GM12865 (cell line): ENCODE measurements around the gene NHSL1.

Experiments used
- DNase-seq: peaks from one replicate; pipeline ENCODE4 v3.0.0; 2010; ENCODE audit warnings: low read depth
- H3K4me3 ChIP-seq: 2 replicates; pipeline ENCODE4 v1.5.1; 2011; ENCODE audit warnings: mild to moderate bottlenecking, low read depth, low read length, control low read depth
- CTCF ChIP-seq: IDR thresholded peaks from 2 replicates; pipeline ENCODE4 v1.5.1; 2011; ENCODE audit warnings: low read length, control low read depth, low read depth, inconsistent platforms; ENCODE audit not compliant: insufficient read depth; ENCODE audit errors: missing control alignments

The NHSL1 gene

GRCh38 chr6:138440758-138441357 lies 58.4 kb downstream of the NHSL1 start:
- TF ChIP-seq CTCF: no peak

GRCh38 chr6:138440296-138440695 lies 59.0 kb downstream of the NHSL1 start:
- TF ChIP-seq CTCF: no peak
- DNase-seq: no peak
- H3K4me3 ChIP-seq: no peak overlapping the region

More at GRCh38 chr6:138440758-138441357, 58.4 kb downstream of the NHSL1 start:
- DNase-seq: no peak
- no peak overlapping the region for H3K4me3 ChIP-seq

GRCh38 chr6:138439546-138439945 lies 59.7 kb downstream of the NHSL1 start:
- TF ChIP-seq CTCF: no peak
- DNase-seq: no peak
- H3K4me3 ChIP-seq: no peak overlapping the region

- DNase-seq: no peak
- no peak for TF ChIP-seq CTCF
- no peak overlapping the region for H3K4me3 ChIP-seq
These were observed 64.4 kb downstream of the NHSL1 start for GRCh38 chr6:138434925-138435324.

GRCh38 chr6:138434096-138434495 lies 65.2 kb downstream of the NHSL1 start:
- DNase-seq: no peak
- no peak for TF ChIP-seq CTCF
- H3K4me3 ChIP-seq: no peak overlapping the region

GRCh38 chr6:138432063-138432356 lies 67.3 kb downstream of the NHSL1 start:
- no peak for TF ChIP-seq CTCF
- H3K4me3 ChIP-seq: no peak overlapping the region
- no peak for DNase-seq
